Ectodermal cell (in vitro differentiated cells): ENCODE results near the gene LPCAT1.
"Not testable (repeated sequence)": the region's sequence is repeated elsewhere in the genome, so short reads cannot be mapped to it uniquely, and the experiment has no call there.

ENCODE experiments used
- H3K27ac ChIP-seq: 2 replicates; pipeline ENCODE4 v1.7.0; 2013; ENCODE audit warnings: mild to moderate bottlenecking, low read depth, low read length; ENCODE audit not compliant: insufficient read depth, poor library complexity, severe bottlenecking
- H3K27me3 ChIP-seq: 2 replicates; pipeline ENCODE4 v1.7.0; 2013; ENCODE audit warnings: mild to moderate bottlenecking, low read length; ENCODE audit not compliant: insufficient read depth, control insufficient read depth, poor library complexity, severe bottlenecking
- H3K36me3 ChIP-seq: one replicate; pipeline ENCODE4 v1.7.0; 2013; ENCODE audit warnings: low read length; ENCODE audit not compliant: control insufficient read depth, insufficient read depth
- H3K4me1 ChIP-seq: one replicate; pipeline ENCODE4 v1.7.0; 2013; ENCODE audit warnings: low read length; ENCODE audit not compliant: control insufficient read depth, insufficient read depth
- H3K4me3 ChIP-seq: 2 replicates; pipeline ENCODE4 v1.7.0; 2013; ENCODE audit warnings: low read depth, low read length, control low read depth; ENCODE audit not compliant: insufficient read depth
- H3K9me3 ChIP-seq: 2 replicates; pipeline ENCODE4 v1.7.0; 2013; ENCODE audit warnings: mild to moderate bottlenecking, low read length, moderate library complexity; ENCODE audit not compliant: control insufficient read depth
- WGBS, 2 experiments: methylation state at CpG; one replicate each; pipeline ENCODE4 v1.1.7; 2013; ENCODE audit warnings: missing lambda C conversion rate in 2 of 2; 5-methylcytosine and 5-hydroxymethylcytosine counted together

Gene LPCAT1

GRCh38 chr5:1431896-1432295, 91.9 kb downstream of the LPCAT1 start:
- 83 to 86% methylated on average over 8 of the region's 8 CpGs for WGBS, 2 experiments
- H3K27me3 ChIP-seq: no peaks in the 10 kb centered on the region

GRCh38 chr5:1431021-1431811, 92.5 kb downstream of the LPCAT1 start:
- H3K9me3 ChIP-seq: no peaks in the 10 kb centered on the region
- H3K27me3 ChIP-seq: no peaks in the 10 kb centered on the region
- H3K4me1 ChIP-seq: no peaks in the 10 kb centered on the region
- H3K36me3 ChIP-seq: no peaks in the 10 kb centered on the region
- H3K4me3 ChIP-seq: no peak overlapping the region
- H3K27ac ChIP-seq: no peak overlapping the region
- 92 to 93% methylated on average over 33 of the region's 33 CpGs for WGBS, 2 experiments

More at GRCh38 chr5:1431896-1432295, 91.9 kb downstream of the LPCAT1 start:
- Histone ChIP-seq H3K9me3 (no peaks in the 10 kb centered on the region), H3K4me3 (no peak overlapping the region), H3K4me1 (no peaks in the 10 kb centered on the region), H3K27ac (no peak overlapping the region), H3K36me3 (no peaks in the 10 kb centered on the region)

GRCh38 chr5:1430121-1430795, 93.5 kb downstream of the LPCAT1 start:
- no peaks in the 10 kb centered on the region for H3K36me3 ChIP-seq
- H3K27ac ChIP-seq: no peak overlapping the region
- H3K4me3 ChIP-seq: no peak overlapping the region
- H3K27me3 ChIP-seq: no peaks in the 10 kb centered on the region
- no peaks in the 10 kb centered on the region for H3K9me3 ChIP-seq
- H3K4me1 ChIP-seq: no peaks in the 10 kb centered on the region
- WGBS, 2 experiments: 89 to 92% methylated on average over 26 of the region's 26 CpGs

GRCh38 chr5:1429496-1429895, 94.3 kb downstream of the LPCAT1 start:
- Histone ChIP-seq H3K4me3 (no peak overlapping the region), H3K9me3 (no peaks in the 10 kb centered on the region), H3K27ac (no peak overlapping the region), H3K4me1 (no peaks in the 10 kb centered on the region), H3K27me3 (no peaks in the 10 kb centered on the region), H3K36me3 (no peaks in the 10 kb centered on the region)
- 96 to 97% methylated on average over 5 of the region's 5 CpGs for WGBS, 2 experiments

GRCh38 chr5:1429066-1429465, 94.7 kb downstream of the LPCAT1 start:
- H3K27me3 ChIP-seq: no peaks in the 10 kb centered on the region
- H3K36me3 ChIP-seq: no peaks in the 10 kb centered on the region
- H3K4me3 ChIP-seq: no peak overlapping the region
- no peaks in the 10 kb centered on the region for H3K4me1 ChIP-seq
- no peaks in the 10 kb centered on the region for H3K9me3 ChIP-seq
- no peak overlapping the region for H3K27ac ChIP-seq
- WGBS, 2 experiments: 88 to 91% methylated on average over 7 of the region's 7 CpGs

- H3K9me3 ChIP-seq: no peaks in the 10 kb centered on the region
These were observed 95.7 kb downstream of the LPCAT1 start for GRCh38 chr5:1428107-1428506.

GRCh38 chr5:1424716-1425115, 99.0 kb downstream of the LPCAT1 start:
- no peaks in the 10 kb centered on the region for H3K36me3 ChIP-seq
- 88 to 91% methylated on average over 9 of the region's 9 CpGs for WGBS, 2 experiments
- H3K4me3 ChIP-seq: no peak overlapping the region
- H3K9me3 ChIP-seq: no peaks in the 10 kb centered on the region
- no peaks in the 10 kb centered on the region for H3K4me1 ChIP-seq
- H3K27ac ChIP-seq: no peak overlapping the region
- no peaks in the 10 kb centered on the region for H3K27me3 ChIP-seq

More at GRCh38 chr5:1428107-1428506, 95.7 kb downstream of the LPCAT1 start:
- Histone ChIP-seq H3K27me3 (no peaks in the 10 kb centered on the region), H3K4me3 (no peak overlapping the region), H3K4me1 (no peaks in the 10 kb centered on the region), H3K36me3 (no peaks in the 10 kb centered on the region), H3K27ac (no peak overlapping the region)
- 85 to 91% methylated on average over 1 of the region's 1 CpG for WGBS, 2 experiments

- Histone ChIP-seq H3K27me3 (no peaks in the 10 kb centered on the region), H3K27ac (no peak overlapping the region), H3K4me1 (no peaks in the 10 kb centered on the region), H3K9me3 (no peaks in the 10 kb centered on the region), H3K36me3 (no peaks in the 10 kb centered on the region), H3K4me3 (no peak overlapping the region)
- 86 to 87% methylated on average over 19 of the region's 19 CpGs for WGBS, 2 experiments
These were observed 99.7 kb downstream of the LPCAT1 start for GRCh38 chr5:1423901-1424603.

- not testable (repeated sequence) for H3K27ac ChIP-seq, H3K4me3 ChIP-seq, H3K4me1 ChIP-seq, H3K36me3 ChIP-seq, H3K9me3 ChIP-seq, H3K27me3 ChIP-seq
- 90% methylated on average over 13 of the region's 13 CpGs for WGBS, 2 experiments
These were observed 101.2 kb downstream of the LPCAT1 start for GRCh38 chr5:1422522-1422921.
